Pericardium fibroblast (primary cell): ENCODE results near the gene KRT77. TPM values are rescaled to one million over a fixed set of nuclear protein-coding genes. Genes with fewer than 3 reads are reported as not detected.

ENCODE experiments used
- total RNA-seq: library from RNA; depleted of rRNA; stranded (reverse); fragments of >200 nt; gene quantifications from 2 replicates; pipeline ENCODE4 v1.2.3, GENCODE V29; 2015

KRT77 gene
- total RNA-seq = not detected in 2 replicates

DNA sequence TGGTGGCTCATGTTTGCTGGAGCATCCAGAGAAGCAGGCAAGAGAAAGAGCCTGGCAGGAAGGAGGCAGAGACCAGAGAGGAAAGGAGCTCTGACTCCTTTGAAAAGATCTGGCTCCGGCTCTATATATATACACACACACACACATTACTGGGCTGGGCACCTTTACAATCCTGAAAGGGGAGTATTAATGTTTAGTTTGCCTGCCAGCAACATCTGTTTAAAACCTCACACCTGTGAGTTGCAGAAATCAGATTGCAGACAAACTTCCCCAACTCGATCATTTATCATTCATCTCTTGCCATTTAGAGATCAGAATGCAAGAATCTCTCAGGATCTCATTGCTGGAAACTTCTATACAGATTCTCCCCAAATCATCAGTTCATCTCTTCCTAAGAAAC, at the start of gene KRT77:
TSS of gene KRT77 (minus strand) at position 101 of the 400 bp plus-strand sequence. CDS start at position 11, 90 bp downstream.

DNA sequence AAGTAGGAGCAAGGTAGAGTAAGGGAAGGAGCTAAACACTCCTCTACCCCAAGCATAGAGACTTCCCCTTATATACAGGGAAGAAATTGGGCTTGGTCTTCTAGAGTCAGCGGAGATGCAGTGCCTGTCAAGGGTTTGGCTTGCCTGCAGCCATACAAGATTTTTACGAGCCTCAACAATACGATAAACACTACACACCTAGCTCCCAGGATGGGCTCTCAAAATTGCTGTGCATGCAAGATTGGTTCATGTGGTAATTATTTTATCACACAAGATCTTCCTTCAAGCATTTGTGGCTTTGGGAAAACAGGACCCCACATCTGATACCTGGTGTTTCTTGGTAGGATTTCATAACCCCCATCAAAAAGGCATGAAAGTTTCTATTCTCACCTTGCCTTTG, 23.0 kb downstream of the KRT77 start, which contains the start of gene KRT1:
TSS of gene KRT1 (minus strand) at position 45 of the 400 bp plus-strand sequence. CDS start 59 bp downstream, outside the sequence.

DNA sequence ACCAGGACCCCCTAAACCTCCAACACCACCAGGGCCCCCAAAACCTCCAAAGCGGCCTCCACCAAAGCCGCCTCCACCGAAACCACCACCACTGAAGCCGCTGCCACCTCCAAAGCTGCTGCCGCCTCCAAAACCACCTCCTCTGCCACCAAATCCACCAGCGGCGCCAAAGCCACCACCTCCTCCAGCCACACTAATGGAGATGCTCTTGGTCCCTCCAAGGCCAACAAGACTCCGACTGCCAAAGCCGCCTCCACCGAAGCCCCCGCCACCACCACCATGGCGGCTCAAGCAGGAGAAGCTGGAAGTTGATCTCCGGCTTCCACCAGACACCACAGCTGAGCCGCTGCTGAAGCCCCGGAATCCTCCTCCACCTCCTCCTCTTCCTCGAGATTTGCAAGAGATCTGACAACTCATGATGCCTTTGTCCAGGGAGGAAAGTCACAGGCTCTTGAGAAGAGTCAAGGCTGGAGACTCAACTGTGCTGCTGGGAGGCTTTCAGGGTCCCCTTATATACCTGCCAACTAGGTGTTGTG, 51.5 kb downstream of the KRT77 start, which contains the start of gene KRT2:
TSS of gene KRT2 (minus strand) at position 486 of the 536 bp plus-strand sequence. CDS start at position 417, 69 bp downstream.

Other genes with a start within 250 kb of the KRT77 start
- not detected in 2 replicates for gene KRT6C, start 229.7 kb downstream of the KRT77 start, total RNA-seq
- 0.17 and 1.4 TPM in 2 replicates for gene KRT6A, start 210.3 kb downstream of the KRT77 start, total RNA-seq
- gene KRT5, start 183.1 kb downstream of the KRT77 start, total RNA-seq = 0.82 TPM in 1 of 2 replicates, not detected in the other
- gene KRT71, start 150.4 kb downstream of the KRT77 start, total RNA-seq = not detected in 2 replicates
- not detected in 2 replicates for gene KRT74, start 129.7 kb downstream of the KRT77 start, total RNA-seq
- gene KRT72, start 102.1 kb downstream of the KRT77 start, total RNA-seq = not detected in 2 replicates
- not detected in 2 replicates for gene KRT73, start 85.0 kb downstream of the KRT77 start, total RNA-seq
- gene KRT2, start 51.3 kb downstream of the KRT77 start, total RNA-seq = not detected in 2 replicates
- gene KRT1, start 23.1 kb downstream of the KRT77 start, total RNA-seq = not detected in 2 replicates
- gene KRT76, start 73.8 kb upstream of the KRT77 start, total RNA-seq = not detected in 2 replicates
- not detected in 2 replicates for gene KRT3, start 92.6 kb upstream of the KRT77 start, total RNA-seq
- gene KRT4, start 110.6 kb upstream of the KRT77 start, total RNA-seq = not detected in 2 replicates
- gene KRT79, start 130.8 kb upstream of the KRT77 start, total RNA-seq = not detected in 2 replicates
- gene KRT78, start 145.5 kb upstream of the KRT77 start, total RNA-seq = not detected in 2 replicates
- gene KRT8, start 201.6 kb upstream of the KRT77 start, total RNA-seq = 48.8 and 158 TPM in 2 replicates
- gene KRT18, start 245.6 kb upstream of the KRT77 start, total RNA-seq = 270 and 810 TPM in 2 replicates